K562 (cell line): ENCODE measurements around the gene PBRM1. TPM values are rescaled to one million over a fixed set of nuclear protein-coding genes. Genes with fewer than 3 reads are reported as not detected.

ENCODE experiments used
- ATAC-seq: fragments of 200-7000 bp; cut with Tn5 transposase; 3 replicates; pipeline ENCODE4 v1.9.1; 2020; ENCODE audit warnings: moderate library complexity
- BruUV-seq: library from RNA; stranded (reverse); fragments of 400-500 nt; replicated peaks from 2 replicates; lab custom pipeline; 2021; lab: Mats Ljungman, UMichigan
- CTCF ChIA-PET: fragments of 300-600 bp; formaldehyde crosslinking; extraction: SDS; loops from one replicate; lab custom pipeline; 2021; ENCODE audit warnings: low intra/inter-chr PET ratio; lab: Yijun Ruan, JAX
- POLR2A ChIA-PET: fragments of 300-600, 350-650 bp; sonication (Branson Sonifier 250); formaldehyde crosslinking; extraction: SDS; loops from one replicate; lab custom pipeline; 2021; ENCODE audit warnings: antibody characterized with exemption, inconsistent platforms; lab: Yijun Ruan, JAX
- DNase-seq, 4 experiments: peaks; one replicate each; pipeline versions ENCODE4 v3.0.0 to v3.0.0-alpha.2; 2011 to 2018; ENCODE audit warnings: low spot score in 3 of 4, mixed read lengths in 3 of 4; ENCODE audit errors: extremely low read depth in 1 of 4
- FAIRE-seq: peaks from 2 replicates; lab custom pipeline; 2011; peaks lifted over from hg19 to GRCh38; lab: Jason Lieb, UNC
- H2AFZ ChIP-seq: 2 replicates; pipeline ENCODE4 v1.6.0; 2011; ENCODE audit warnings: low read depth, low read length, control low read depth, inconsistent platforms
- H3K27ac ChIP-seq: fragments of 200-600 bp; 3 replicates; pipeline ENCODE4 v1.8.0; 2011; ENCODE audit warnings: low read depth, mild to moderate bottlenecking, control low read depth, inconsistent platforms, low read length, moderate library complexity, mixed read lengths; ENCODE audit errors: extremely low read depth
- H3K27me3 ChIP-seq, 2 experiments: fragments of 300-600 bp in 1 of 2; 2 replicates in 1 of 2; 3 replicates in 1 of 2; pipeline versions ENCODE4 v1.6.0 to v1.8.0; 2011; ENCODE audit warnings: inconsistent platforms in 2 of 2, low read length in 2 of 2, mild to moderate bottlenecking in 1 of 2, mixed read lengths in 1 of 2, moderate library complexity in 1 of 2; ENCODE audit not compliant: control insufficient read depth in 2 of 2, insufficient read depth in 2 of 2
- H3K36me3 ChIP-seq: fragments of 300-600 bp; 3 replicates; pipeline ENCODE4 v1.8.0; 2011; ENCODE audit warnings: mild to moderate bottlenecking, low read length, inconsistent platforms; ENCODE audit not compliant: control insufficient read depth, insufficient read depth
- H3K4me1 ChIP-seq, 2 experiments: fragments of 200-600 bp in 1 of 2; replicated peaks in 1 of 2; 2 replicates in 1 of 2; 3 replicates in 1 of 2; pipeline versions ENCODE4 v1.5.1 to v1.8.0; 2011; ENCODE audit warnings: inconsistent platforms in 2 of 2, low read length in 2 of 2, mild to moderate bottlenecking in 1 of 2, mixed read lengths in 1 of 2, moderate library complexity in 1 of 2; ENCODE audit not compliant: control insufficient read depth in 2 of 2, insufficient read depth in 2 of 2
- H3K4me2 ChIP-seq: 2 replicates; pipeline ENCODE4 v1.6.1; 2011; ENCODE audit warnings: low read length, control low read depth, inconsistent platforms, mixed read lengths; ENCODE audit not compliant: insufficient read depth
- H3K4me3 ChIP-seq: fragments of 200-600 bp; sonication (generic), shearing (Covaris generic); 2 replicates; pipeline ENCODE4 v1.5.1; 2016; ENCODE audit warnings: control low read depth, inconsistent platforms
- H3K79me2 ChIP-seq: fragments of 200-600 bp; 3 replicates; pipeline ENCODE4 v1.8.0; 2011; ENCODE audit warnings: low read length, inconsistent platforms; ENCODE audit not compliant: control insufficient read depth, insufficient read depth
- H3K9ac ChIP-seq, 2 experiments: 2 replicates each; pipeline versions ENCODE4 v1.6.0 to v1.6.1; 2011; ENCODE audit warnings: low read depth in 2 of 2, low read length in 2 of 2, control low read depth in 1 of 2, inconsistent platforms in 1 of 2, mild to moderate bottlenecking in 1 of 2, mixed read lengths in 1 of 2; ENCODE audit not compliant: insufficient read depth in 1 of 2
- H3K9me1 ChIP-seq: one replicate; pipeline ENCODE4 v1.6.0; 2011; ENCODE audit warnings: inconsistent platforms, mild to moderate bottlenecking, low read length, moderate library complexity; ENCODE audit not compliant: control insufficient read depth, insufficient read depth
- H3K9me3 ChIP-seq: replicated peaks from 2 replicates; pipeline ENCODE4 v1.5.1; 2011; ENCODE audit warnings: low read depth, low read length, inconsistent platforms; ENCODE audit not compliant: control insufficient read depth, insufficient read depth
- H4K20me1 ChIP-seq: replicated peaks from 2 replicates; pipeline ENCODE4 v1.6.1; 2011; ENCODE audit warnings: low read length, inconsistent platforms, mixed read lengths; ENCODE audit not compliant: control insufficient read depth, insufficient read depth
- U2AF2 ChIP-seq: fragments of 200-400 bp; formaldehyde crosslinking; optimal IDR thresholded peaks from 2 replicates; pipeline ENCODE3; 2017; ENCODE audit warnings: low read depth, mild to moderate bottlenecking, low read length
- in situ Hi-C: fragments of 300-500 bp; cut with MboI; formaldehyde crosslinking; loops from 4 replicates; pipeline ENCODE4 v1.15.0; 2018; ENCODE audit warnings: inconsistent platforms, mixed read lengths
- intact Hi-C: fragments of 100-400 bp; cut with micrococcal nuclease; formaldehyde crosslinking; loops from 2 replicates; pipeline ENCODE4 v1.14.2; 2022
- polyA plus RNA-seq, 8 experiments: library from polyadenylated mRNA; depleted of rRNA in 4 of 8; stranded (reverse) in 5 of 8; unstranded in 3 of 8; fragments of >200 nt; fragmentation: Nextera tagmentation in 2 of 8; fragmentation: Illumina TruSeq in 1 of 8; extraction: Ambion mirVana in 2 of 8; extraction: Trizol in 1 of 8; gene quantifications; 2 replicates each; pipeline versions ENCODE4 v1.2.1 to v1.2.3, GENCODE V29; 2011 to 2014; ENCODE audit warnings: inconsistent platforms in 1 of 8, missing spikeins in 1 of 8
- total RNA-seq, 7 experiments: library from RNA; depleted of rRNA in 6 of 7; stranded (reverse); fragments of >200 nt in 6 of 7; fragmentation: Illumina TruSeq in 2 of 7; extraction: Trizol in 2 of 7; gene quantifications; 2 replicates each; pipeline versions ENCODE4 v1.2.1 to v1.2.3, GENCODE V29; 2011 to 2021; ENCODE audit warnings: low replicate concordance in 1 of 7
- TF ChIP-seq, protein P1 (sequence below): fragments of 450-650 bp; IDR thresholded peaks from 2 replicates; pipeline ENCODE4 v1.6.1; 2018; ENCODE audit not compliant: partially characterized antibody

PBRM1 gene
- total and polyA plus RNA-seq, 9 of the 15 experiments (the other 6 are each of a cell fraction or from before 2014, with no cell fraction given), result 3.9 to 31.8 (median 19.0) TPM

DNA sequence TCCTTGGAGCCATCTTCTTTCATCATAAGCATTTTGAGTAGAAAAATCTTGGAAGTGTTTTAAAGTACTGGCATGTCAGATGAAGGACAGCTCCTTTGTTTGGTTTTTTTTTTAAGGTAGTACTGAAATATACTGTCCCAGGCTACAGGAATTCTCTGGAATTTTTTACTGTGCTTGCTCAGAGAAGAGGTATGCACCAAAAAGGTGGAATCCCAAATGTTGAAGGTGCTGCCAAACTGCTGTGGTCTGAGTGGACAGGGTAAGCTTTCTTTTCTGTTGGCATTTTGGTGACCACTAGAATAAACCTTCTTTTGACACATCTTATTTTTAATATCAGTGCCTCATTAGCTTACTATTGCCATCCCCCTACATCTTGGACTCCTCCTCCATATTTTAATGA lies 7.4 kb upstream of the PBRM1 start:
- no peak overlapping the region for H3K4me2 ChIP-seq
- no peaks in the 10 kb centered on the region for H3K9me3 ChIP-seq
- intact Hi-C loops, result no loop called here
- H3K36me3 ChIP-seq, result peaks cover 95% of the 10 kb centered on the region
- ATAC-seq, result no peak
- H3K9ac ChIP-seq, result no peak overlapping the region
- no peak overlapping the region for H2AFZ ChIP-seq
- no peak overlapping the region for H3K4me3 ChIP-seq
- no peak for DNase-seq
- TF ChIP-seq U2AF2, result no peak
- TF ChIP-seq, protein P1, sequence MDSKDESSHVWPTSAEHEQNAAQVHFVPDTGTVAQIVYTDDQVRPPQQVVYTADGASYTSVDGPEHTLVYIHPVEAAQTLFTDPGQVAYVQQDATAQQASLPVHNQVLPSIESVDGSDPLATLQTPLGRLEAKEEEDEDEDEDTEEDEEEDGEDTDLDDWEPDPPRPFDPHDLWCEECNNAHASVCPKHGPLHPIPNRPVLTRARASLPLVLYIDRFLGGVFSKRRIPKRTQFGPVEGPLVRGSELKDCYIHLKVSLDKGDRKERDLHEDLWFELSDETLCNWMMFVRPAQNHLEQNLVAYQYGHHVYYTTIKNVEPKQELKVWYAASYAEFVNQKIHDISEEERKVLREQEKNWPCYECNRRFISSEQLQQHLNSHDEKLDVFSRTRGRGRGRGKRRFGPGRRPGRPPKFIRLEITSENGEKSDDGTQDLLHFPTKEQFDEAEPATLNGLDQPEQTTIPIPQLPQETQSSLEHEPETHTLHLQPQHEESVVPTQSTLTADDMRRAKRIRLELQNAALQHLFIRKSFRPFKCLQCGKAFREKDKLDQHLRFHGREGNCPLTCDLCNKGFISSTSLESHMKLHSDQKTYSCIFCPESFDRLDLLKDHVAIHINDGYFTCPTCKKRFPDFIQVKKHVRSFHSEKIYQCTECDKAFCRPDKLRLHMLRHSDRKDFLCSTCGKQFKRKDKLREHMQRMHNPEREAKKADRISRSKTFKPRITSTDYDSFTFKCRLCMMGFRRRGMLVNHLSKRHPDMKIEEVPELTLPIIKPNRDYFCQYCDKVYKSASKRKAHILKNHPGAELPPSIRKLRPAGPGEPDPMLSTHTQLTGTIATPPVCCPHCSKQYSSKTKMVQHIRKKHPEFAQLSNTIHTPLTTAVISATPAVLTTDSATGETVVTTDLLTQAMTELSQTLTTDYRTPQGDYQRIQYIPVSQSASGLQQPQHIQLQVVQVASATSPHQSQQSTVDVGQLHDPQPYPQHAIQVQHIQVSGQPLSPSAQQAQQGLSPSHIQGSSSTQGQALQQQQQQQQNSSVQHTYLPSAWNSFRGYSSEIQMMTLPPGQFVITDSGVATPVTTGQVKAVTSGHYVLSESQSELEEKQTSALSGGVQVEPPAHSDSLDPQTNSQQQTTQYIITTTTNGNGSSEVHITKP, result peak; percentile 14
- TF ChIP-seq, all 486 proteins: peak for 1
- Histone ChIP-seq H3K79me2 (peaks cover 23% of the 10 kb centered on the region), H3K27me3 (no peaks in the 10 kb centered on the region), H3K27ac (no peak overlapping the region), H4K20me1 (peaks cover 8% of the 10 kb centered on the region), H3K9me1 (no peaks in the 10 kb centered on the region), H3K4me1 (peaks cover 0 to 14% of the 10 kb centered on the region in 2 experiments; a peak in 2 of 5 replicates)
- no TSS peak for BruUV-seq
- CTCF ChIA-PET, result no interaction called here
- no peak for FAIRE-seq
- in situ Hi-C loops, result no loop called here
- POLR2A ChIA-PET, result interaction anchor here (0.7 to 1.4 kb wide), 2 partner anchors 8 to 11 kb away, joined by 3 to 6 read pairs; no protein-coding TSS in a partner anchor
